DND-41 (cell line): Measurements from ENCODE around the gene MYO1B.

Source experiments
- EZH2 ChIP-seq: IDR thresholded peaks from 3 replicates; pipeline ENCODE4 v1.6.1; 2012; ENCODE audit warnings: borderline replicate concordance, low read depth, mild to moderate bottlenecking, moderate library complexity, low read length, inconsistent platforms; ENCODE audit not compliant: severe bottlenecking
- TF ChIP-seq, protein P1 (sequence below): IDR thresholded peaks from 2 replicates; pipeline ENCODE4 v1.5.1; 2012; ENCODE audit warnings: borderline replicate concordance, low read length, moderate library complexity, mild to moderate bottlenecking; ENCODE audit not compliant: poor library complexity, severe bottlenecking; ENCODE audit errors: extremely low read depth

DNA sequence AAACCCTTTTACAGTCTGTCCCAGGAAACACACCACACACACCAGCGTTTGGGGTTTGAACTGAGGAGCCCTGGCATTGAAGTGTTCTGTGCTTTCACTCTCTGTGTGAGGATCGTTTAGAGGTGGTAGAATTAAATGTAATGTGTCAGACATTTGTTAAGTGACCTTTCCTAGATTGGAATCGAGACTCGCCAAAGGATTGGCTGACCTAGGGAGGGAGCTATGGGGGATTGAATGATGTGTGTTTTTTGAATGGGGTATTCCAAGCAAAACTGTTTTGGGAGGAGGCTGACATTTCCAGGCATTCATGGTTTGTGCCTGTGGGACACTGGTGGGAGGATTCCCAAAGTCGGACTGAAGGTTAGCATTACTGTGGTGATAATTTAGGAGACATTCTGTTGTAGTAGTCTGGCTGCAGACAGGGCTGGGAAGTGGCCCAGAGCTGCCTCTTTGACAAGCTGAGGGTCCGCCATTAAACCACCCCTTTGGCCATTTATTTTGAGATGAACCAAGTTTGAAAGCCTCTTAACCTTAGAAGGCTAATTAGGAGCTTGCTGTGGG is 1.7 kb downstream of the MYO1B start:
- TF ChIP-seq, protein P1, sequence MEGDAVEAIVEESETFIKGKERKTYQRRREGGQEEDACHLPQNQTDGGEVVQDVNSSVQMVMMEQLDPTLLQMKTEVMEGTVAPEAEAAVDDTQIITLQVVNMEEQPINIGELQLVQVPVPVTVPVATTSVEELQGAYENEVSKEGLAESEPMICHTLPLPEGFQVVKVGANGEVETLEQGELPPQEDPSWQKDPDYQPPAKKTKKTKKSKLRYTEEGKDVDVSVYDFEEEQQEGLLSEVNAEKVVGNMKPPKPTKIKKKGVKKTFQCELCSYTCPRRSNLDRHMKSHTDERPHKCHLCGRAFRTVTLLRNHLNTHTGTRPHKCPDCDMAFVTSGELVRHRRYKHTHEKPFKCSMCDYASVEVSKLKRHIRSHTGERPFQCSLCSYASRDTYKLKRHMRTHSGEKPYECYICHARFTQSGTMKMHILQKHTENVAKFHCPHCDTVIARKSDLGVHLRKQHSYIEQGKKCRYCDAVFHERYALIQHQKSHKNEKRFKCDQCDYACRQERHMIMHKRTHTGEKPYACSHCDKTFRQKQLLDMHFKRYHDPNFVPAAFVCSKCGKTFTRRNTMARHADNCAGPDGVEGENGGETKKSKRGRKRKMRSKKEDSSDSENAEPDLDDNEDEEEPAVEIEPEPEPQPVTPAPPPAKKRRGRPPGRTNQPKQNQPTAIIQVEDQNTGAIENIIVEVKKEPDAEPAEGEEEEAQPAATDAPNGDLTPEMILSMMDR = no peak
- TF ChIP-seq EZH2 = no peak
